Keratinocyte (primary cell): ENCODE data around the gene THSD7B. TPM values are rescaled to one million over a fixed set of nuclear protein-coding genes. Genes with fewer than 3 reads are reported as not detected.

Experiments used
- DNase-seq: peaks from one replicate; pipeline ENCODE4 v3.0.0-alpha.2; 2011; ENCODE audit warnings: low read depth, missing footprints, low spot score
- FAIRE-seq: peaks from 2 replicates; lab custom pipeline; 2011; peaks lifted over from hg19 to GRCh38; lab: Jason Lieb, UNC
- H2AFZ ChIP-seq: 2 replicates; pipeline ENCODE4 v1.6.0; 2012; ENCODE audit warnings: low read length, control low read depth, inconsistent platforms; ENCODE audit not compliant: control insufficient read depth
- H3K27ac ChIP-seq: 2 replicates; pipeline ENCODE4 v1.5.1; 2011; ENCODE audit warnings: low read length; ENCODE audit not compliant: control insufficient read depth, insufficient read depth
- H3K27me3 ChIP-seq: 3 replicates; pipeline ENCODE4 v1.6.0; 2011; ENCODE audit warnings: low read length; ENCODE audit not compliant: control insufficient read depth, insufficient read depth; ENCODE audit errors: extremely low read depth
- H3K36me3 ChIP-seq, 2 experiments: 2 replicates in 1 of 2; 3 replicates in 1 of 2; pipeline ENCODE4 v1.5.1; 2011; ENCODE audit warnings: low read length in 2 of 2, mild to moderate bottlenecking in 1 of 2; ENCODE audit not compliant: control insufficient read depth in 2 of 2, insufficient read depth in 2 of 2; ENCODE audit errors: extremely low read depth in 1 of 2
- H3K4me1 ChIP-seq: 3 replicates; pipeline ENCODE4 v1.5.1; 2011; ENCODE audit warnings: low read length; ENCODE audit not compliant: control insufficient read depth, insufficient read depth; ENCODE audit errors: extremely low read depth
- H3K4me2 ChIP-seq: 3 replicates; pipeline ENCODE4 v1.6.0; 2011; ENCODE audit warnings: low read depth, low read length; ENCODE audit not compliant: control insufficient read depth, insufficient read depth; ENCODE audit errors: extremely low read depth
- H3K4me3 ChIP-seq, 3 experiments: fragments of 200-600 bp in 1 of 3; sonication (generic) in 1 of 3; 2 replicates in 2 of 3; 3 replicates in 1 of 3; pipeline ENCODE4 v1.5.1; 2011 to 2016; ENCODE audit warnings: low read length in 3 of 3, mild to moderate bottlenecking in 3 of 3, control low read depth in 2 of 3, inconsistent platforms in 1 of 3, low read depth in 1 of 3, mixed read lengths in 1 of 3, mixed run types in 1 of 3, moderate library complexity in 1 of 3; ENCODE audit not compliant: control insufficient read depth in 2 of 3, insufficient read depth in 2 of 3; ENCODE audit errors: extremely low read depth in 1 of 3
- H3K79me2 ChIP-seq: 2 replicates; pipeline ENCODE4 v1.6.0; 2012; ENCODE audit warnings: low read length; ENCODE audit not compliant: control insufficient read depth, insufficient read depth
- H3K9ac ChIP-seq: 3 replicates; pipeline ENCODE4 v1.6.0; 2011; ENCODE audit warnings: low read length; ENCODE audit not compliant: control insufficient read depth, insufficient read depth; ENCODE audit errors: extremely low read depth
- H3K9me1 ChIP-seq: 3 replicates; pipeline ENCODE4 v1.6.0; 2011; ENCODE audit warnings: low read length; ENCODE audit not compliant: control insufficient read depth, insufficient read depth; ENCODE audit errors: extremely low read depth
- H3K9me3 ChIP-seq: 2 replicates; pipeline ENCODE4 v1.5.1; 2012; ENCODE audit warnings: low read depth, low read length; ENCODE audit not compliant: control insufficient read depth
- H4K20me1 ChIP-seq: 3 replicates; pipeline ENCODE4 v1.6.0; 2011; ENCODE audit warnings: low read length; ENCODE audit not compliant: control insufficient read depth, insufficient read depth; ENCODE audit errors: extremely low read depth
- CTCF ChIP-seq, 3 experiments: IDR thresholded peaks in 1 of 3; conservative IDR thresholded peaks in 1 of 3; optimal IDR thresholded peaks in 1 of 3; 2 replicates in 2 of 3; 3 replicates in 1 of 3; pipeline versions ENCODE3 to v1.5.1; 2011; ENCODE audit warnings: low read length in 3 of 3, mild to moderate bottlenecking in 3 of 3, moderate library complexity in 2 of 3, control low read depth in 1 of 3, inconsistent platforms in 1 of 3; ENCODE audit not compliant: insufficient read depth in 2 of 3; ENCODE audit errors: extremely low read depth in 1 of 3
- EZH2 ChIP-seq: IDR thresholded peaks from one replicate; pipeline ENCODE4 v1.6.1; 2012; ENCODE audit warnings: inconsistent platforms, mild to moderate bottlenecking, low read length, moderate library complexity
- dilution Hi-C: fragments of 300-500 bp; cut with MboI; formaldehyde crosslinking; loops from one replicate; pipeline ENCODE4 v1.7.0; 2020; ENCODE audit warnings: low sequenced_read_pairs; ENCODE audit not compliant: extremely low pct_ligation_motif_present
- polyA plus RNA-seq, 5 experiments: library from polyadenylated mRNA; depleted of rRNA in 3 of 5; stranded (reverse) in 3 of 5; stranded (forward) in 1 of 5; unstranded in 1 of 5; fragments of >200 nt; gene quantifications; 1 replicate in 1 of 5; 2 replicates in 3 of 5; 3 replicates in 1 of 5; pipeline versions ENCODE4 v1.2.1 to v1.2.3, GENCODE V29; 2011 to 2012; ENCODE audit warnings: missing spikeins in 2 of 5, low read depth in 1 of 5, low replicate concordance in 1 of 5

Gene THSD7B
- polyA plus RNA-seq, 1 donor (not counting 4 experiments of a cell fraction or from before 2014, with no cell fraction given) = 0.04 TPM

- dilution Hi-C loops = no loop called here
- Histone ChIP-seq H3K4me3 (no peak overlapping the region), H3K27ac (no peak overlapping the region), H3K9me1 (no peaks in the 10 kb centered on the region), H3K9ac (no peak overlapping the region), H4K20me1 (no peaks in the 10 kb centered on the region), H2AFZ (no peak overlapping the region), H3K4me1 (no peaks in the 10 kb centered on the region), H3K79me2 (no peaks in the 10 kb centered on the region), H3K9me3 (no peaks in the 10 kb centered on the region), H3K27me3 (no peaks in the 10 kb centered on the region), H3K4me2 (no peak overlapping the region), H3K36me3 (no peaks in the 10 kb centered on the region)
- FAIRE-seq (no peak), DNase-seq (no peak)
- TF ChIP-seq EZH2 (no peak), CTCF (optimal IDR thresholded peaks at IDR 0.05 in 1 of 3, IDR thresholded peaks at IDR 0.05 in 1 of 3, conservative IDR thresholded peaks at IDR 0.05 in 1 of 3; ENCODE audit: extremely low read depth in 1 of 3, insufficient read depth in 2 of 3, low read length in 3 of 3) (no peak)
Observed at GRCh38 chr2:137708311-137708710, 943.0 kb downstream of the THSD7B start.

GRCh38 chr2:137715731-137716191 lies 950.4 kb downstream of the THSD7B start:
- Histone ChIP-seq H3K36me3 (no peaks in the 10 kb centered on the region), H4K20me1 (no peaks in the 10 kb centered on the region), H3K27ac (no peak overlapping the region), H3K9ac (no peak overlapping the region), H3K9me3 (no peaks in the 10 kb centered on the region), H3K79me2 (no peaks in the 10 kb centered on the region), H3K27me3 (no peaks in the 10 kb centered on the region), H3K9me1 (no peaks in the 10 kb centered on the region), H3K4me2 (no peak overlapping the region), H2AFZ (no peak overlapping the region), H3K4me1 (no peaks in the 10 kb centered on the region), H3K4me3 (no peak overlapping the region)
- DNase-seq (no peak), FAIRE-seq (no peak)
- TF ChIP-seq CTCF (optimal IDR thresholded peaks at IDR 0.05 in 1 of 3, IDR thresholded peaks at IDR 0.05 in 1 of 3, conservative IDR thresholded peaks at IDR 0.05 in 1 of 3; ENCODE audit: extremely low read depth in 1 of 3, insufficient read depth in 2 of 3, low read length in 3 of 3) = no peak
- no peak for TF ChIP-seq EZH2
- dilution Hi-C loops = no loop called here
